Neural progenitor cell (in vitro differentiated cells): Measurements from ENCODE around the gene OR10D3. TPM values are rescaled to one million over a fixed set of nuclear protein-coding genes. Genes with fewer than 3 reads are reported as not detected.
A peak's percentile ranks its signal among the peaks of the same experiment; 100 is the strongest.

ENCODE experiments used
- DNase-seq: peaks from one replicate; pipeline ENCODE4 v3.0.0-alpha.2; 2016; ENCODE audit warnings: low spot score
- H2AFZ ChIP-seq: fragments of 200-600 bp; sonication (generic); replicated peaks from 2 replicates; pipeline ENCODE4 v1.6.1; 2016; ENCODE audit warnings: antibody characterized with exemption
- H3F3A ChIP-seq: fragments of 200-600 bp; sonication (generic); 2 replicates; pipeline ENCODE4 v1.6.1; 2016; ENCODE audit warnings: antibody characterized with exemption, low read depth
- H3K27ac ChIP-seq: fragments of 200-600 bp; sonication (generic); 2 replicates; pipeline ENCODE4 v1.5.1; 2016; ENCODE audit warnings: mild to moderate bottlenecking
- H3K27me3 ChIP-seq: fragments of 200-600 bp; sonication (generic); 2 replicates; pipeline ENCODE4 v1.6.1; 2016; ENCODE audit warnings: mild to moderate bottlenecking, moderate library complexity
- H3K36me3 ChIP-seq: fragments of 200-600 bp; sonication (generic); 2 replicates; pipeline ENCODE4 v1.5.1; 2016
- H3K4me1 ChIP-seq: fragments of 200-600 bp; sonication (generic); 2 replicates; pipeline ENCODE4 v1.6.1; 2016; ENCODE audit warnings: mixed run types
- H3K4me2 ChIP-seq: fragments of 200-600 bp; sonication (generic); 2 replicates; pipeline ENCODE4 v1.6.1; 2016
- H3K4me3 ChIP-seq: fragments of 200-600 bp; sonication (generic); 2 replicates; pipeline ENCODE4 v1.5.1; 2016
- H3K79me2 ChIP-seq: fragments of 200-600 bp; sonication (generic); 2 replicates; pipeline ENCODE4 v1.6.1; 2016; ENCODE audit warnings: low read depth
- H3K9ac ChIP-seq: fragments of 200-600 bp; sonication (generic); 2 replicates; pipeline ENCODE4 v1.6.1; 2016
- H3K9me3 ChIP-seq: fragments of 200-600 bp; sonication (generic); 2 replicates; pipeline ENCODE4 v1.5.1; 2016; ENCODE audit warnings: low read depth
- H4K20me1 ChIP-seq: fragments of 200-600 bp; sonication (generic); 2 replicates; pipeline ENCODE4 v1.6.1; 2016; ENCODE audit warnings: low read depth
- H3K27ac Mint-ChIP-seq: 3 replicates; pipeline ENCODE4 v1.8.0; 2021; ENCODE audit warnings: mixed read lengths
- H3K27me3 Mint-ChIP-seq: 2 replicates; pipeline ENCODE4 v1.8.0; 2022; ENCODE audit warnings: low read depth, mild to moderate bottlenecking, inconsistent platforms, moderate library complexity, mixed read lengths; ENCODE audit not compliant: insufficient read depth
- H3K36me3 Mint-ChIP-seq: 3 replicates; pipeline ENCODE4 v1.8.0; 2021; ENCODE audit warnings: mixed read lengths
- H3K4me1 Mint-ChIP-seq: 3 replicates; pipeline ENCODE4 v1.8.0; 2021; ENCODE audit warnings: mixed read lengths
- H3K4me3 Mint-ChIP-seq: 3 replicates; pipeline ENCODE4 v1.8.0; 2021; ENCODE audit warnings: mild to moderate bottlenecking, moderate library complexity, mixed read lengths
- H3K9me3 Mint-ChIP-seq: 3 replicates; pipeline ENCODE4 v1.8.0; 2020; ENCODE audit warnings: mixed read lengths
- EZH2 ChIP-seq: fragments of 200-600 bp; sonication (generic); IDR thresholded peaks from 2 replicates; pipeline ENCODE4 v1.6.1; 2017; ENCODE audit warnings: antibody characterized with exemption, mild to moderate bottlenecking, moderate library complexity
- EZH2phosphoT487 ChIP-seq: fragments of 200-600 bp; sonication (generic); IDR thresholded peaks from 2 replicates; pipeline ENCODE4 v1.6.1; 2017; ENCODE audit warnings: antibody characterized with exemption
- total RNA-seq: library from RNA; depleted of rRNA; stranded (reverse); fragments of >200 nt; gene quantifications from 2 replicates; pipeline ENCODE4 v1.2.3, GENCODE V29; 2015; ENCODE audit warnings: low replicate concordance
- TF ChIP-seq, protein P1 (sequence below): fragments of 200-600 bp; sonication (generic); IDR thresholded peaks from 2 replicates; pipeline ENCODE4 v1.5.1; 2017; ENCODE audit warnings: antibody characterized with exemption, mild to moderate bottlenecking

Gene OR10D3
- total RNA-seq, 1 donor from 2014 or later: not detected

DNA sequence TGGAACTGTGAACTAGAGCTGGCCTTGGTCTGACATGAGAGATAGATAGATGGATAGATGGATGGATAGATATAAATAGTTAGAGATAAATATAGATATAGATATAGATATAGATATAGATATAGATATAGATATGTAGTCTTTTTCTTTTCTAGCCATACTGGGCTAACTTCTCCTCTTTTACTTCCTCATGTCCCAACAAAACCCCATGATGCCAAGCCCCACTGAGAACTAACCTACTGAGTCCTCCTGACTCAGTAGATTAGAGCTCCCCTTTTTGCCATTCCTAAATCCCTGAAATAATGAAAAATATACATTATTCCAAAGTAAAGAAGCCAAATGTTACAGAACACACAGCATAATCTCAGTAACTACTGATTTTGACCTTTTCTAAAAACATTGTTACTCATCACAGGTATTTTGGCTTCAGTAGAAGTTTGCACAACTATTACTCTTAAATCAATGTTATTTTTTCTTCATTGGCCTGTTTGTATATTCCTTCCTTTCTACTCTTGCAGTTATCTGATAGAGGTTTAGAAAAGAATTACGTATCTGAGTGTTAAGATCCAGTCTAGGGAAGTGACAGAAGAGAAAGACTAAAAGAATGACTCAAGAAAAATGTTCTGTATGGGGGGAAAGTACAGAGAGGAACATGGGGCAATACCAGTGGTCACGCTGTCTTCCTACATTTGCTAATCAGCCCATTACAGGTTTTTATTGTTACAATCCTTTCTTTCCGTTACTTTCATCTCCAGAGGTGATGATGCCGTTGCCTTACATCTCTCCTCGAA is 6.0 kb upstream of the OR10D3 start:
- Histone ChIP-seq H3K27me3 (no peaks in the 10 kb centered on the region), H3K9me3 (no peaks in the 10 kb centered on the region), H3K9ac (no peak overlapping the region), H2AFZ (no peak overlapping the region), H3K79me2 (no peaks in the 10 kb centered on the region), H3K4me3 (no peak overlapping the region), H4K20me1 (no peaks in the 10 kb centered on the region), H3K27ac (no peak overlapping the region), H3K36me3 (no peaks in the 10 kb centered on the region), H3K4me2 (no peak overlapping the region), H3F3A (no peaks in the 10 kb centered on the region), H3K4me1 (peaks cover 22% of the 10 kb centered on the region)
- Mint-ChIP-seq H3K27me3 (no peaks in the 10 kb centered on the region), H3K4me1 (peaks cover 25% of the 10 kb centered on the region), H3K27ac (no peak overlapping the region), H3K4me3 (no peak overlapping the region), H3K9me3 (no peaks in the 10 kb centered on the region), H3K36me3 (no peaks in the 10 kb centered on the region)
- TF ChIP-seq EZH2phosphoT487 (no peak), EZH2 (no peak)
- TF ChIP-seq, protein P1, sequence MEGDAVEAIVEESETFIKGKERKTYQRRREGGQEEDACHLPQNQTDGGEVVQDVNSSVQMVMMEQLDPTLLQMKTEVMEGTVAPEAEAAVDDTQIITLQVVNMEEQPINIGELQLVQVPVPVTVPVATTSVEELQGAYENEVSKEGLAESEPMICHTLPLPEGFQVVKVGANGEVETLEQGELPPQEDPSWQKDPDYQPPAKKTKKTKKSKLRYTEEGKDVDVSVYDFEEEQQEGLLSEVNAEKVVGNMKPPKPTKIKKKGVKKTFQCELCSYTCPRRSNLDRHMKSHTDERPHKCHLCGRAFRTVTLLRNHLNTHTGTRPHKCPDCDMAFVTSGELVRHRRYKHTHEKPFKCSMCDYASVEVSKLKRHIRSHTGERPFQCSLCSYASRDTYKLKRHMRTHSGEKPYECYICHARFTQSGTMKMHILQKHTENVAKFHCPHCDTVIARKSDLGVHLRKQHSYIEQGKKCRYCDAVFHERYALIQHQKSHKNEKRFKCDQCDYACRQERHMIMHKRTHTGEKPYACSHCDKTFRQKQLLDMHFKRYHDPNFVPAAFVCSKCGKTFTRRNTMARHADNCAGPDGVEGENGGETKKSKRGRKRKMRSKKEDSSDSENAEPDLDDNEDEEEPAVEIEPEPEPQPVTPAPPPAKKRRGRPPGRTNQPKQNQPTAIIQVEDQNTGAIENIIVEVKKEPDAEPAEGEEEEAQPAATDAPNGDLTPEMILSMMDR: no peak
- no peak for DNase-seq

DNA sequence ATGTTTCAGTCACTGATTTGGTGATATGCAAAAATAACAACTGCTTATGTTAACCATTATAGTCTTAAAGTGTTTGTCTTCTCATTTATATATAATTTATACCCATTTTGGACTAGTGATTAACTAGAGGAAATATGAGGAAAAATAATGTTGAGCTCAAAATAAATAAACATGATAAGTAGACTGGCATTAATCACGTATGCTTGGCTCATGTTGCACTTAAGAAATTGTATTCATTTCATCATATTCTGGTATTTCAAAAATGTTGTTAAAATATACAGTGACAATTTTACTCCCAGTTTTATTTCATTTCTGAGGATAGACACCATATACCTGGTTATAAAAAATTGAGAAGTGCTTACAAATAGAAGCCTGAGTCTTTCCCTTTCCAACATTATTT is 3.8 kb upstream of the OR10D3 start:
- Histone ChIP-seq H4K20me1 (no peaks in the 10 kb centered on the region), H3K9me3 (no peaks in the 10 kb centered on the region), H2AFZ (no peak overlapping the region), H3K4me3 (no peak overlapping the region), H3K27me3 (no peaks in the 10 kb centered on the region), H3F3A (no peaks in the 10 kb centered on the region), H3K9ac (no peak overlapping the region), H3K36me3 (no peaks in the 10 kb centered on the region), H3K79me2 (no peaks in the 10 kb centered on the region), H3K4me1 (peaks cover 3% of the 10 kb centered on the region), H3K4me2 (no peak overlapping the region), H3K27ac (no peak overlapping the region)
- no peak overlapping the region for H3K4me3 Mint-ChIP-seq
- DNase-seq: no peak
- TF ChIP-seq EZH2phosphoT487 (no peak), EZH2 (no peak)
- TF ChIP-seq, protein P1: no peak
- peaks cover 7% of the 10 kb centered on the region for H3K4me1 Mint-ChIP-seq
- H3K27ac Mint-ChIP-seq: no peak overlapping the region
- no peaks in the 10 kb centered on the region for H3K9me3 Mint-ChIP-seq
- no peaks in the 10 kb centered on the region for H3K36me3 Mint-ChIP-seq
- no peaks in the 10 kb centered on the region for H3K27me3 Mint-ChIP-seq

DNA sequence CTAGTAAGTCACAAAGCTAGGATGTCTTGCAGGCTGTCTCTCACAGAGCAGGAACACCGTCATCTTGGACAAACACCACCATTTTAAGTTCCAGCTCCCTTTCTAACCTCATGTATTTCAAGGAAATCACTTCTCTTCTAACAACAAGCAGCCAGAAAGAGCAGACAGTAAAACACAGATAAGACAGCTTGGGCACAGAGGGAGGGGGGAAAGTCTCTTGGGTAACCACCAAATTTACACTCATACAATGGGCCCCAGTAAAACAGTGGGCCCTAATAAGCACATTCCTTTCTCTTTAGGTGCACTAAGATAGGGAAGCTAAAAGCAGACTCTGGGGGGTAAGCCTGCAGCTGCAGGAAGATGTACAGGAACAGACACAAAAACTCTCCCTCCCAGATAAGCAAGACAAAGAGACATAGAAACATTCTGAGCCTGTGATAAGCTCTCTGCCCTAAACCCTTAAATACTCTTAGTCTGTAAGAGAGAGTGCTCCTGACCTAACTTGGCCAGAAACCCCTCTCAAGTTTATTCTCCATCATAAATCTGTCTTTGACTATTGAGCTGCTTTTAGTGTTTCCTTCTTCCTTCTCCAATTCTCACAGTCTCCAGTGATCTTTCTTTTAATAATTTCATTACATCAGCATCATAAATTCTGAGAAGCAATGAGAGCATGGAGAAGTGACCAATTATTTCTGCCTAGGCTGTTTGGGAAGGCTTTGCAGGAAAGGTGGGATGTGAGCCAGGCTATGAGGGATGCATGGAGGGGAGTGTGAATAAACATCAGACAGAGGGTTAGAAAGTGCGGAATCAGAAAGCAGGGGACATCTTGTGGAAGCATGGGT is 7.4 kb downstream of the OR10D3 start:
- H3K27me3 Mint-ChIP-seq: no peaks in the 10 kb centered on the region
- no peak for TF ChIP-seq EZH2
- TF ChIP-seq, protein P1: no peak
- TF ChIP-seq EZH2phosphoT487: no peak
- H3K4me3 Mint-ChIP-seq: no peak overlapping the region

More for the DNA sequence above, 7.4 kb downstream of the OR10D3 start:
- H3K79me2 ChIP-seq: no peaks in the 10 kb centered on the region
- H3K27ac ChIP-seq: peak overlapping the region; percentile 77
- Mint-ChIP-seq H3K4me1 (peaks cover 15% of the 10 kb centered on the region), H3K9me3 (no peaks in the 10 kb centered on the region), H3K27ac (peak overlapping the region; percentile 78), H3K36me3 (no peaks in the 10 kb centered on the region)
- peaks cover 50% of the 10 kb centered on the region for H3K4me1 ChIP-seq
- peak overlapping the region; percentile 18 for H3K4me3 ChIP-seq
- H3K36me3 ChIP-seq: no peaks in the 10 kb centered on the region
- H3K9ac ChIP-seq: no peak overlapping the region
- peaks cover 28% of the 10 kb centered on the region for H3F3A ChIP-seq
- peak; percentile 61 for DNase-seq
- peak overlapping the region; percentile 65 for H2AFZ ChIP-seq
- H3K9me3 ChIP-seq: no peaks in the 10 kb centered on the region
- H3K27me3 ChIP-seq: no peaks in the 10 kb centered on the region
- peak overlapping the region; percentile 68 for H3K4me2 ChIP-seq
- no peaks in the 10 kb centered on the region for H4K20me1 ChIP-seq
